SK-N-SH treated with all-trans-retinoic acid at 6 μM for 48 hours (cell line): ENCODE measurements around the gene IL20RA.

ENCODE experiments used
- ATAC-seq: fragments of 200-7000 bp; cut with Tn5 transposase; 3 replicates; pipeline ENCODE4 v1.9.1; 2020; ENCODE audit warnings: mild to moderate bottlenecking, moderate library complexity
- ARNTL ChIP-seq: fragments of 450-650 bp; formaldehyde crosslinking; IDR thresholded peaks from 2 replicates; pipeline ENCODE4 v1.5.0; 2020; ENCODE audit warnings: low read depth, mild to moderate bottlenecking, moderate library complexity, borderline replicate concordance
- BACH2 ChIP-seq: fragments of 250-450 bp; sonication (Bioruptor Pico); IDR thresholded peaks from 2 replicates; pipeline ENCODE4 v1.9.0; 2021; ENCODE audit warnings: mild to moderate bottlenecking, borderline replicate concordance
- CREB5 ChIP-seq: fragments of 250-450 bp; sonication (Bioruptor Pico); IDR thresholded peaks from 2 replicates; pipeline ENCODE4 v1.5.1; 2020; ENCODE audit warnings: low read depth, mild to moderate bottlenecking, moderate library complexity
- CSDC2 ChIP-seq: fragments of 250-450 bp; sonication (Bioruptor Pico); IDR thresholded peaks from 2 replicates; pipeline ENCODE4 v1.5.0; 2020; ENCODE audit warnings: mild to moderate bottlenecking, moderate library complexity
- GLIS3 ChIP-seq: fragments of 250-450 bp; sonication (Bioruptor Pico); IDR thresholded peaks from 2 replicates; pipeline ENCODE4 v1.5.0; 2020; ENCODE audit warnings: mild to moderate bottlenecking, moderate library complexity
- ISL1 ChIP-seq: fragments of 250-450 bp; sonication (Bioruptor Pico); IDR thresholded peaks from 2 replicates; pipeline ENCODE4 v2.1.2; 2022; ENCODE audit warnings: mild to moderate bottlenecking, moderate library complexity
- OSR1 ChIP-seq: fragments of 250-450 bp; sonication (Bioruptor Pico); IDR thresholded peaks from 2 replicates; pipeline ENCODE4 v1.8.0; 2022; ENCODE audit warnings: moderate library complexity, mild to moderate bottlenecking, inconsistent platforms
- PATZ1 ChIP-seq: fragments of 250-450 bp; sonication (Bioruptor Pico); IDR thresholded peaks from 2 replicates; pipeline ENCODE4 v1.8.0; 2020; ENCODE audit warnings: mild to moderate bottlenecking, moderate library complexity, borderline replicate concordance
- POU6F1 ChIP-seq: fragments of 250-450 bp; sonication (Bioruptor Pico); IDR thresholded peaks from 2 replicates; pipeline ENCODE4 v1.8.0; 2021; ENCODE audit warnings: low read depth, mild to moderate bottlenecking, moderate library complexity, borderline replicate concordance
- PPARA ChIP-seq: fragments of 250-450 bp; sonication (Bioruptor Pico); IDR thresholded peaks from 2 replicates; pipeline ENCODE4 v1.5.0; 2020; ENCODE audit warnings: mild to moderate bottlenecking, borderline replicate concordance
- RARB ChIP-seq: fragments of 250-450 bp; sonication (Bioruptor Pico); IDR thresholded peaks from 2 replicates; pipeline ENCODE4 v1.8.0; 2021; ENCODE audit warnings: mild to moderate bottlenecking, moderate library complexity
- TCF4 ChIP-seq: fragments of 250-450 bp; sonication (Bioruptor Pico); IDR thresholded peaks from 2 replicates; pipeline ENCODE4 v1.8.0; 2021; ENCODE audit warnings: mild to moderate bottlenecking, moderate library complexity, borderline replicate concordance
- TOX ChIP-seq: fragments of 250-450 bp; sonication (Bioruptor Pico); IDR thresholded peaks from 2 replicates; pipeline ENCODE4 v1.8.0; 2021; ENCODE audit warnings: mild to moderate bottlenecking, moderate library complexity, borderline replicate concordance
- ZC3H10 ChIP-seq: fragments of 250-450 bp; sonication (Bioruptor Pico); IDR thresholded peaks from 2 replicates; pipeline ENCODE4 v1.5.1; 2021; ENCODE audit warnings: mild to moderate bottlenecking, moderate library complexity
- ZFP3 ChIP-seq: fragments of 250-450 bp; sonication (Bioruptor Pico); IDR thresholded peaks from 2 replicates; pipeline ENCODE4 v1.5.0; 2020; ENCODE audit warnings: mild to moderate bottlenecking, moderate library complexity
- ZFP30 ChIP-seq: fragments of 450-650 bp; formaldehyde crosslinking; IDR thresholded peaks from 2 replicates; pipeline ENCODE4 v1.5.0; 2022; ENCODE audit warnings: mild to moderate bottlenecking, moderate library complexity
- ZNF8 ChIP-seq: fragments of 450-650 bp; formaldehyde crosslinking; IDR thresholded peaks from 2 replicates; pipeline ENCODE4 v1.5.0; 2020; ENCODE audit warnings: mild to moderate bottlenecking, moderate library complexity
- TF ChIP-seq, protein P1 (sequence below): fragments of 250-450 bp; sonication (Bioruptor Pico); IDR thresholded peaks from 2 replicates; pipeline ENCODE4 v1.5.1; 2021; ENCODE audit warnings: mild to moderate bottlenecking, moderate library complexity
- TF ChIP-seq, protein P2 (sequence below): fragments of 250-450 bp; sonication (Bioruptor Pico); IDR thresholded peaks from 2 replicates; pipeline ENCODE4 v1.5.0; 2020; ENCODE audit warnings: mild to moderate bottlenecking, moderate library complexity

The IL20RA gene

DNA sequence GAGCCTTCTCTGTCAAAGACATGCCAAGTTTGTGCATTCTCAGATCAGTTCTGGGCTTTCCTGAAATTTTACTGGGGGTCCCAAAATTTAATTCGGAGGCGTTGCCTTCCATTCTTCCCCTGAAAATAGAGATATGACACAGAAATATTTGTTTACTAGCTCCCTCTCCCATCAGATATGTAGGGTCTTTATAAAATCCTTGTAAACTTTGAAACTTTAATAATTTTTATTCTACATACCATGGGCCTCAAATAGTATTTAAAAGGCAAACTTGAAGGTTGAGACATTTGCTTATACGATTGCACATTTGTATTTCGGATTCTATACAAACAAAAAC lies 54.6 kb downstream of the IL20RA start:
- TF ChIP-seq, protein P1, sequence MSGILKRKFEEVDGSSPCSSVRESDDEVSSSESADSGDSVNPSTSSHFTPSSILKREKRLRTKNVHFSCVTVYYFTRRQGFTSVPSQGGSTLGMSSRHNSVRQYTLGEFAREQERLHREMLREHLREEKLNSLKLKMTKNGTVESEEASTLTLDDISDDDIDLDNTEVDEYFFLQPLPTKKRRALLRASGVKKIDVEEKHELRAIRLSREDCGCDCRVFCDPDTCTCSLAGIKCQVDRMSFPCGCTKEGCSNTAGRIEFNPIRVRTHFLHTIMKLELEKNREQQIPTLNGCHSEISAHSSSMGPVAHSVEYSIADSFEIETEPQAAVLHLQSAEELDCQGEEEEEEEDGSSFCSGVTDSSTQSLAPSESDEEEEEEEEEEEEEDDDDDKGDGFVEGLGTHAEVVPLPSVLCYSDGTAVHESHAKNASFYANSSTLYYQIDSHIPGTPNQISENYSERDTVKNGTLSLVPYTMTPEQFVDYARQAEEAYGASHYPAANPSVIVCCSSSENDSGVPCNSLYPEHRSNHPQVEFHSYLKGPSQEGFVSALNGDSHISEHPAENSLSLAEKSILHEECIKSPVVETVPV (CRISPR knock-in tag): no peak
- TF ChIP-seq CREB5 (CRISPR knock-in tag) (no peak), ISL1 (CRISPR knock-in tag) (no peak), GLIS3 (CRISPR knock-in tag) (no peak), CSDC2 (no peak), OSR1 (CRISPR knock-in tag) (no peak)
- TF ChIP-seq, all 23 proteins: peak for 0
- ATAC-seq: no peak

GRCh38 chr6:136989571-136990241 lies 55.1 kb downstream of the IL20RA start:
- peak; percentile 78 for ATAC-seq
- no peak for TF ChIP-seq BACH2 (CRISPR knock-in tag)
- TF ChIP-seq, protein P2, sequence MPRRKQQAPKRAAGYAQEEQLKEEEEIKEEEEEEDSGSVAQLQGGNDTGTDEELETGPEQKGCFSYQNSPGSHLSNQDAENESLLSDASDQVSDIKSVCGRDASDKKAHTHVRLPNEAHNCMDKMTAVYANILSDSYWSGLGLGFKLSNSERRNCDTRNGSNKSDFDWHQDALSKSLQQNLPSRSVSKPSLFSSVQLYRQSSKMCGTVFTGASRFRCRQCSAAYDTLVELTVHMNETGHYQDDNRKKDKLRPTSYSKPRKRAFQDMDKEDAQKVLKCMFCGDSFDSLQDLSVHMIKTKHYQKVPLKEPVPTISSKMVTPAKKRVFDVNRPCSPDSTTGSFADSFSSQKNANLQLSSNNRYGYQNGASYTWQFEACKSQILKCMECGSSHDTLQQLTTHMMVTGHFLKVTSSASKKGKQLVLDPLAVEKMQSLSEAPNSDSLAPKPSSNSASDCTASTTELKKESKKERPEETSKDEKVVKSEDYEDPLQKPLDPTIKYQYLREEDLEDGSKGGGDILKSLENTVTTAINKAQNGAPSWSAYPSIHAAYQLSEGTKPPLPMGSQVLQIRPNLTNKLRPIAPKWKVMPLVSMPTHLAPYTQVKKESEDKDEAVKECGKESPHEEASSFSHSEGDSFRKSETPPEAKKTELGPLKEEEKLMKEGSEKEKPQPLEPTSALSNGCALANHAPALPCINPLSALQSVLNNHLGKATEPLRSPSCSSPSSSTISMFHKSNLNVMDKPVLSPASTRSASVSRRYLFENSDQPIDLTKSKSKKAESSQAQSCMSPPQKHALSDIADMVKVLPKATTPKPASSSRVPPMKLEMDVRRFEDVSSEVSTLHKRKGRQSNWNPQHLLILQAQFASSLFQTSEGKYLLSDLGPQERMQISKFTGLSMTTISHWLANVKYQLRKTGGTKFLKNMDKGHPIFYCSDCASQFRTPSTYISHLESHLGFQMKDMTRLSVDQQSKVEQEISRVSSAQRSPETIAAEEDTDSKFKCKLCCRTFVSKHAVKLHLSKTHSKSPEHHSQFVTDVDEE (CRISPR knock-in tag): 0 out of 2 replicates have a peak, but pooled peaks have one; percentile 11

DNA sequence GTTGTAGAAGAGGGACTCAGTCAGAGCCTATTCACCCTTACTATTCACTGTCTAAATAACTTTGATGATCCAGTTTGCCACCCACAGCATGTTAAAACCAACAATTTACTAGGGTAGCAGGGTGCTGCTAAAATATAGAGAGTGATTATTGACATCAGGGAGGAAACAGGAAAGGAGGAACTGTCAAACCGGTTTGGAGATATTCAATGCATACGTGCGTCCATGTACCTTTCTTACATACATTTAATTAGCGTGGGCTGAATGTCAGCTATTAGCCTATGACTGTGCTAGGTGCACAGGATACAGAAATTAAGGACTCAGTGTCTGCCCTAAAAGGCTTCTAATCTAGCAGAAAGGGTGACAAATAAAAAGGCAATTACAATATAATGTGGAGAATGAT lies 57.2 kb downstream of the IL20RA start:
- no peak for ATAC-seq
- TF ChIP-seq BACH2 (CRISPR knock-in tag) (no peak), PATZ1 (CRISPR knock-in tag) (no peak), GLIS3 (CRISPR knock-in tag) (no peak), OSR1 (CRISPR knock-in tag) (no peak), ZFP3 (CRISPR knock-in tag) (no peak), CSDC2 (no peak), ZFP30 (no peak), CREB5 (CRISPR knock-in tag) (no peak), ISL1 (CRISPR knock-in tag) (no peak), RARB (CRISPR knock-in tag) (no peak), POU6F1 (CRISPR knock-in tag) (no peak), TOX (no peak), ARNTL (CRISPR knock-in tag) (no peak), TCF4 (CRISPR knock-in tag) (no peak), PPARA (no peak), ZNF8 (CRISPR knock-in tag) (no peak), ZC3H10 (CRISPR knock-in tag) (no peak)
- TF ChIP-seq, protein P1 (CRISPR knock-in tag): no peak
